ENCODE measurements around the gene LRMDA.

LRMDA gene

DNA sequence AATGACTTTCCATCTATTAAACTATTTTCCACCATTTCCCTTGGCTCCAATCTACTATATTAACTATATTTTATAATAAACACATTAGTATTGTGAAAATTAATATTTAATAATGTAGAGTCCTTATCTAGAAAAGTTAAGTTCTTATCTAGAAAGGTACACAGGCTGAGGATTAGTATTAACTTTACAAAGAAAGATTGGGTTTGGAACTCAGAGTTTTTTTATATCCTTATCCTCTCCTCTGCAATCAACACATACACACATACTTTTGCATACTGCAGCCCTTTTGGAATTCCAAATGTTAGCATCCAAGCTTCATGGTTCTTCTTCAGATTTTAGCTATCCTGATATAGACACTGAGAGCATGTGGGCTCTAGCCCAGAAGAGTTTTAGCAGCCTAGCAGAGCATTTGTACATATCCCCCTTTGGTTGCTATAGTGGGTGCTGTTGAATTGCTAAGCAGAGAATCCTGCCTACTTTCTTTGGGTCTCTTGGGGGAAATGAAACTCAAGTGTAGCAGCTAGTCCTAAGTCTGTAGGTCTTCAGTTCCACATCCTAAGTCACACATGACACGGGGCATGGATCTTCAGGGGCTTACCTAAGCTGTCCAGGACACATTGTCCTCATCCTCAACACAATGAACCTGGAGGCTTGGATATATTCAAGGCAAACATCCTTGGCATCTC, 874.6 kb downstream of the LRMDA start:
- DNase-seq (ENCODE audit: low spot score) = no peak

DNA sequence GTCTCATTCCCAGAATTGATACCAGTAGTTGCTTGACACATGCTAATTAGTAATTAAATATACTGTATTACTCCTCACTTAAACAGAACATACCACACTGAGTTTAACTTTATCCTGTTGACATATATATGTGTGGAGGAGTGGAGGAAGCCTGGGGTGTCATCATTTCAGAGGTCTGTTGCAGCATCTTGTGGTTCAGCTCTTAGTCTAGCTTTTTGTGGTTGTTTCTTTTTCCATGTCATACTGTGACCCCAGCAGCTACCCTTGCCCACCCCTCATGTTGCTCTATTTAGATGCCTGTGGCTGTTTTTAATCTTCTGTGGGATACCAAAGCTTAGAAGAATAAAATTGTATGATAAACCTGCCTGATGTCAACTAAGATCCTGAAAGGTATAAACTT, 875.4 kb downstream of the LRMDA start:
- no peak for DNase-seq (ENCODE audit: low spot score)

DNA sequence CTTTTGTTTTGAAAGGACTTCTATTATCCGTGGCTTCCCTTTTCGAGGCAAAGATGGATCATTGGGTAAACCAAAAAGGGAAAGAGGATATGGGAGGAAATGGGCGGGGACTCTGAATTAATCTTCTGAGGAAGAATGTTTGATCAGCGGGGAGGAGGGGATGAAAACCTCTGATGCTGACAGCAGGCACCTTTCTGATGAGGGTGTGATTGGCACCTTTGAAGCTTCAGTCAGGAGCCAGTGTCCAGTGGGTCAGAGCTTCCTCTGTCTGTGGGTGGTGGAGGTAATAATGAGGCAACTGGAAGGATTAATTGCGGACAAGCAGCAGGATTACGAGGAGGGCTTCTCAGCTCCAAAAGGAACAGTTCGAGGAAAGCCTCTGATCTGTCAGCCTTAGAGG, 877.6 kb downstream of the LRMDA start:
- no peak for DNase-seq (ENCODE audit: low spot score)

DNA sequence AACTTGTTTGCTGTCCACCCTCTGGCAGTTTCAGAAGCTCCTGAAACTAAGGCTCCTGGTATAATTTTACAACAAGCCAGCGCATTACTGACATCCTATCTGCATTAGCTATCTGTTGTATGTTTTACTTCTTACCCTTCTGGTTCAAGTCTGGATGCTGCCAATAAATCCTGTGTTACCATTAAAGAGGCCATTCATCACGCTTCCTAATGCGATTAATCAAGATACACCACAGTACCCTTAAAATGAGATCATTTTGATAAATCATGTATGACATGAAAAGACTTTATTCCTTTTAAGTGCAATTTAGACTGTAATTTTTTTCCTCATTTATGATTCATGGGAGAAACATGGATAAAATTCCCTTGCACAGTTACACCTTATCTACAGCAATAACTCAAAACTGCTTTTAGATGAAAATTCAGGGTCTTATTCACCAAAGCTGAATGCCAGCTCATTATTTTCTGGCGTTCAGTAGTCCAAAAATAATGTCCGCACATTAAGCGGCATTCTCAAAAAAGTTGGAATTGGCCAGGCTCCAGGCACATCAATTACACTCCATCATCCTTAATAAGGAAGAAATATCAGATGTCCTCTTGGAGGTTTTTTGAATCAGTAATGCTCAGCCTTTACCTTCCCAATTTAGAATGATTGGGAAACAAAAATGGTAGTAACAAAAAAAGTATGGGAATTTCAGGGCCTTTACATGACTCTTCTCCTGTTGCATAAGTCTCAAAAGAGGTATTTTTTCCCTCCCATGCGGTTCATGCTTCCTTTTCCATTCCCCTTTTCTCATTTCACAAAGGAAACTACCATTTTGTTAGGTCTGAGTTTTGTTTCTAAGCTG, 878.5 kb downstream of the LRMDA start:
- DNase-seq (ENCODE audit: low spot score) = no peak

DNA sequence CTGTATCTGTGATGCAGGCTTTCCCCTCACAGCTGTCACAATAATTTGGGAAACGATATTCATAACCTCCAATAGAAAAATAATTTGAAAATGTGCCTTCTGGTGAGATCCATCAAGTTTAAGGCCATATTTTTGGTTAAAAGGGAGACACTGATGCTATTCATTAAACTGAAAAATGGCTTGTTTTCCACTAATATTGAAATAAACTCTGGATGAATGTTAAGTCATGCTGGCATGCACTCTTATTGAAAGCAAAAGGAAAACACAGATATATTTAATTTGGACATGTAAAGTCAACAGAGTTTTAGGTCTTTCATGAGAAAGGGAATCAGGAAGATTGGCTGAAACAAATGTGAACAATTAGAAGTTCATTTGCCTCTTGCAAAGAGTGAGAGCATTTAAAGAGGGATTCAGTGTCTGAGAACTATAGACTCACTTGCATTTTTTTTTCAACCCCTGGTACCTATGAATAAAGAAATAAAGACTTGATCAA, 879.2 kb downstream of the LRMDA start:
- DNase-seq (ENCODE audit: low spot score) = no peak

DNA sequence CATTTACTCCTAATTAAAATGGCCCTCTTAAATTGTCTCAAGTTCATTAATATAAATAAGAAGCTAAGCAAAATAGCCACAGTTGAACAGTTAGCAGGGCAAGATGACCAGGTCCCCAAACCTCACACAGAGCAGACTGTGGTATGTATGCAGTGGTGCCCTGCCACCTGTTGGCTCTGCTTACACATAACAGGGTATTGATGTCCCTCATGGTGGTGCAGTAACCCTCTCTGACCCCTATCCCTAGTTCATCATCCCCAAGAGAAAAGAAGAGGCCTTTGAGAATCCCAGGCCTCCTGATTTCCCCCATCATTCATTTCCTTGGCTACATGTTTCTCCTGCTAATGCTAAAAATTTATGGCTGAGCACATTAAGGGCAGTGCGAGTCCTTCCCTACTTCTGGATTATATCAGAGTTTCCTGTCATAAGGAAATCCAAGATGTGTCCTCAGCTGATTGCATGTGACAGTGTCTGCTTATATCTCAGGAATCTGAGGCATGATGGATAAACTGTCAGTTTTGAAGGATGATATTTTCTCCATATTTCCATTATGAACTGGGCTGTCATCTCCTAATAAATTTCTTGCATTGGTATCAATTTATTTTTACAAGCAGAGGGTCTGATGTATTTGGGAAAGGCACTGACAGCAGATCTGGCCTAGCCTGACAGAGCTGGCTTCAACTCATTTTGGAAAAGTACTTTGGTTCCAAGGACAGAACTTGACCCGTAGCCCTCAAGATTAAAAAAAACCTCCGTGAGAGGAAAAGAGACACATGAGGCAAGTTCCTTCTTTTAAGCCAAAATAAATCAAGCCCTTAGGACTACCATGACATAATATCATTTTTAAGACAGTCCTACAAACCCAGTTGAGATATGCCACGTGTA, 880.6 kb downstream of the LRMDA start:
- no peak for DNase-seq (ENCODE audit: low spot score)

DNA sequence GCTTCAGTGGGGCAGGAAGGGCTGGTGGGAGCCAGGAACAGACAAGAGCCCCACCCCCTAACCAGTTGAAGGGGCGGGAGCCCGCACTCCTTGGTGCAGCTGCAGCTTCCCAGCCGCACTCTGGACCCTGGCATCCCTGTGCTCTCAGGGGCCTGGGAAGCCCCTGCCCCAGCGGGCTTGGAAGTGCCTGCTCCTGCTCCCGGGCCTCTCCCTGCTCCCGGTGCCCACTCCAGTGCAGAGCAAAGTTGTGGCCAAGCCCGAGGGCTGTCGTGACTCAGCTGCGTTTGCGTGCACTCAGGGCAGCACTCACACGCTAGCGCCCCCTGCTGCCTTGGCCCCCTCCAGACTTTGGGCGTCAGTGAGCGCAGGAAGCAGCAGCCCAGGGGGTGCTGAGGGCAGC, 883.8 kb downstream of the LRMDA start:
- no peak for DNase-seq (ENCODE audit: low spot score)

DNA sequence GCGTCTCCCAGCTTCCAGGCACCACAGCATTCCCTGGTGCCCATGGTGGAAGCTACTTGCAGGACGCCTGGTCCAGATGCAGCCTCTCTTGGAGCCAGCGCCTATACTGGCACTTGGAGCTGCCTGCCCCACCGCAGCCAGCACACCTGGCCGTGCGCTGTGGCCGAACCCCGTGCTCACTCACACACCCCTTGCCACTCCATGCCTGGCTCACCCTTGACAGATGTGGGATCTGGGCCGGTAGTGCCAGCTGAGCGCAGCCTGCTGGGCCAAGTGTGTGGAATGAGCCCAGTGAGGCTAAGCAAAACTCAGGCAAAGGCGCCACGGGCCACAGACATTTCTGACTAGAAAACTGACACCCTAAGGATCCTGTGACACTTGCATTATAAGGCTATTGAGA, 884.8 kb downstream of the LRMDA start:
- DNase-seq (ENCODE audit: low spot score) = no peak

DNA sequence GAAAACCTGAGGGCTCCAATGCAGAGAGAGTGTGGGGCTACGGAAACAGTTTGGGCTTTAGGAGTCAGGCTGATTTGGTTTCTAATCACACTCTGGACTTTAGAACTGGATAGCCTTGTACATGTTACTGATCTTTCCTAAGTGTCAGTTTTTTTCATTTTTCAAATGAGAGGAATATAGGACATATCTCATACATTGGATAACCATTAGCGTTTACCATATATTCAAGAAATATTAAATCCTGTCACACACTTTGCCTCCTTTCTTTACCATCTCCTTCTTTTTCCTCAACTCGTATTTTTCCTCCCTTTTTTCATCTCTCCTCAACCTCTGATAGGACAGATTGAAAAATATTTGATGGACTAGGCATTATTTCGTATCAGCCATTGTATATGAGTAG, 885.7 kb downstream of the LRMDA start:
- DNase-seq (ENCODE audit: low spot score) = no peak

DNA sequence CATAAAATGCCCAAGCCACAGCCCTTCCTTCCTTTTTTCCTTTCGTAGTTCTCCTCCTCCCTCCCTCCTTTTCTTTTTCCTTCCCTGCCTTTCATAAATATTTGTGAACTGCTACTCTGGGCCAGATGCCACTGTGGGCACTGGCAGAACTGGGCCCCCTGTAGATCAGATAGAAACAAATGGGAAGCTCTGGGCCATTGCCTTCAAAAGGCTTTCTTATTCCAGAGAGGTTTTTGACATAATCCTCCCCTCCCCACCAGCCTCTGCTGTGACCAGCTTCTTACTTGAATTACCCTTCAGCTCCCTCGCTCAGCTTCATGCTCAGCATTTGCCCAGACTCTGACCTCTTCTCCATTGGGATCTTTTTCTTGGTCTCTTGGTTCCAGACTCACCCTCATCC, 886.8 kb downstream of the LRMDA start:
- DNase-seq (ENCODE audit: low spot score) = no peak

DNA sequence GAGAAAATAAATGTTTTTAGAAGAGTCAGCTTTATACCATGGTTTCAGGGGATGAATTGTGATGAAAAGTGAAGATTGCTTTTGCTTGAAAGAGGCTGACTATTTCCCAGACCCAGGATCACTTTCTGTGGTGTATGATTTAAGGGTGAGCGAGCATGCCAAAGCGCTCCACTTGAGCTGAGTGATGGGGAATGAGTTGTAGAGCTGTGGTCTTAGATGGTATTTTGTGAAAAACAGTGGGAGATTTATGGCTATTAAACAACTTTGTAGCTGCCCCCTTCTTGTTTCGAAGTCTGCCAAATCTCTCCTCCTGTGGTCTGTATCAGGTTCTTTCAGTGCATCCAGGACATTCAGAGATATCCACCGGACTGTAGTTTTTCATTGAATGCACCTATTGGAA, 888.2 kb downstream of the LRMDA start:
- DNase-seq (ENCODE audit: low spot score) = no peak

DNA sequence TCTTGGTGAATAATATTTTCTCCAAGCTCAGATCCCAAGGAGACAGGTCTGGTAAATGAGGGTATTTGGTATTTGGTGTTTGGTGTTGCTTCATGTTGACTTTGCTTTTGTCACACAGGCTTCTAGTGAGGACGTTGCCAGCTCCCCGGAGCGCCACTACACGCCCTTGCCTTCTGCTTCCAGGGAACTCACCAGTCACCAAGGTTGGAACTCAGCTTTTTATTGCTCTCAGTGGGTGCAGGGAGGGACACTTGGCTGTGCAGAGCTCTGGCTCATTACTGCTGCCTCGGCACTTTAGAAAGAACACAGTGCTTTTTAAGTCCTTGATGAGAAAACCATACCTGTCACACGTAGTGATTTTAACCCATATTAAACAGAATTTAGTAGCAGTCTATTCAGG, 892.9 kb downstream of the LRMDA start:
- DNase-seq (ENCODE audit: low spot score) = no peak

DNA sequence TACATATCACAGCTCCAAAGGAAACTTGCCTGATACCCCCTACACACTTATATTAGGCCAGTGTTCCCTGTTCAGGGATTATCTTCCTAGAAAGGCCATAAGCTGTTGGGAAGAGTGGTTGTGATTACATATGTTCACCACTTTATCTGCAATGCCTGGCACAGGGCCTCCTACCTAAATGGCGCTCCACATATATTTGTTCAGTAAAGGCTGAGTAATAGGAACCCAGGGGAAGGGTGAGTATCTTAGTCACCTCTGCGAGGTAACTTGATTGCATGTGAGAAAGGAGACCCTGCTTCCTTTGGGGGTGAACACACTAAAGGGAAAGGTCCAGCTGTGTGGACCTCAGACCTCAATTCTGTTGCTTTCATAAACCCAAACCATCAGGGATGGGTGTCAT, 896.0 kb downstream of the LRMDA start:
- DNase-seq (ENCODE audit: low spot score) = no peak

DNA sequence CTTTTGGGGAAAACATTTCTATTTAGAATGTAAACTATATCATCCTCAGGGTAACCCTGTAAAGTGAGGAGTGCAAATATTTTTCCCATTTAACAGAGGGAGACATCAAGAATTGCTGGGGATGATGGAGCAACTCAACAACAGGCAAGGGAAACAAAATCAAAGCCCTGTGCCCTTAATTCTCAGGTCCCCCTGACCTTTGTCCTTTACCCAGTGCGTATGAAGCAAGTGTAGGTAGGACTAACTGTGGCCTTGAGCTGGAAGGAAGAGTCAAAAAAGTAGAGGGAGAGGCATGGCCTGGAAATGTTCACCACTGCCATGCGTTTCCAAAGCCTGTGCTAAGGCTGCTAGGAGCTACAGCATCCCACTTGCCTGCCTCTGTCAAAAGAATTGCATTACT, 896.9 kb downstream of the LRMDA start:
- DNase-seq (ENCODE audit: low spot score) = no peak

DNA sequence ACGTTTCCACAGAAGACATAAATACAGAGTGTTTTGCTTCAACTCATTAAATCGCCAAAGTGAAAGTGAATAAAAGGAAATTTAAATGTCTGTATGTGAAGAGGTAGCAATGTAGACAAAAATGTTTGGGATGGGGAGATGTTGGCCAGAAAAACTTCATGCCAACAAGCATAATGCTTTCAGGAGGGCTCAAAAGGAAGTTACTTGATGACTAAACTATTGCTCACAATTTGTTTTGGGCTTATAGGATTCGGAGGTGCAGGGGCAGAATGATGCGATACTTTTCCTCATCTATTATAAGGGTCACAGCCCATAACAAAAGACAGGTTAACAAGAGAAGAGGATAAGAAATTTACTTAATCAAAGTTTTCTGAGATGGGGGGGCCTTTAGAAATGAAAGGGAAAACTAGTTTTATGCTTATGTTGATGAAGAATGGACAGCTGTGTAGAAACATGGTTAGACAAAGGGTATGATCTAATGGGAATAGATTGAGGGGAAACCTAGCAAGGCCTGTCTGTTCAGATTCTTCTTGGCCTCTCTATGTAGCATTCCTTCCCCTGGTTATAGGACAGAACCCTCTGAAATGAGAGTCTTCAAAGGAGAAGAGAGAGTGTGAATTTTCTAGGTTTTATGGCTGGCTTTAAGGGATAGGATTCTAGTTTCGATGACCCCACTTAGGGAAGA, 898.6 kb downstream of the LRMDA start:
- DNase-seq (ENCODE audit: low spot score) = no peak

DNA sequence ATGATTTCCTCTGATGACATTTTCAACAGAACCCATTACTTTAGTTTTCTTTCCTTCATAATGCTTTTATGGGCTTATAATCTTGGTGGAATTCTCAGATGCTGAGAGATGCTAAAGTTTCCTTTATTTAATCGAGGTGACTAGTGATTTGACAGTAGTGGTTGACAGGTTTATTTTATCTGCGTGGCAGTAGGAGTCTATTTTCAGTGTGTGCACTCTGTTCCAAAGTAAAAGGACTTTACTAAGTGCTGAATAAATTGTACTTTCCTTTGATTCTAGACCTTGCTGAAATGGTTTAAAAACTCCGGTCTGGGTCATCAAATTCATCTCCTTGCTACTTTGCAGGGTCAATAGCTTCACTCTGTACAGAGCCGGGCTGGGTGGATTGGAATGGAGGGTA, 900.3 kb downstream of the LRMDA start:
- DNase-seq (ENCODE audit: low spot score) = no peak

DNA sequence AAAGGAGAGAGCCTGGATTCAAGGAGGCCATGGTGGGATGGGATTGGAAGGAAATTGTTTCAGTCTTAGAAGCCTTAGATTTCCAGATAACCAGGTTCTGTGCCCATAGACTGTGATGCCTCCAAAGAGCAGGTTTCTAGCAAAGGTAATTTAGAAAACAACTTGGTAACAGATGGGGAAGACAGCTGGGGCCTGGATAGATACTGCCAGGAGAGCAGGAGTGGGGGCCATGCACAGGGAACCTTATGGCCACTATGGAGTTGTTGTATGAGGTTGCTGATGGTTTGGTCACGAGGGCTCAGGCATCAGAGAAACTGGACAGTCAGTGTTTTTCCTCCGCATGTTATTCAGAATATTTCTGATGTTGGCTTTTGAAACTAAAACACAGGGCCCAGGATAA, 901.9 kb downstream of the LRMDA start:
- DNase-seq (ENCODE audit: low spot score) = no peak

DNA sequence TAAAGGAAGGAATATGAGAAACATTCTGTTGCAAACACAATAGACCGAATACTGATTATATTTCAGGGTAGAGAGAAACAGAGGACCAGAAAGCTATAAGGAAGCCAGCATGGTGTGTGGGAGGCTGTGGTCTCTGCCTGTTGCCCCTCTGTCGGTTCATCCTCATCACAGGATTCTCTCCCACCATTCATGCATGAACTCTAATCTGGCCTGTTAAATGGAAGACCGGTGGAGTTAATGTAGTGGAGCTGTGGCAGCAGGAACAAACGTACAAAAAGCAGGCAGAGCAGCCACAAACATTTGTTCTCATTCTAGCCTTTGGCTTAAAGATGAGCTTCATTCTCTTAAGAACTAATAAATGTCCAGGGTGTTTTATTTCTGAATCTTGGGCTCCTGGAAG, 902.4 kb downstream of the LRMDA start:
- DNase-seq (ENCODE audit: low spot score) = no peak

DNA sequence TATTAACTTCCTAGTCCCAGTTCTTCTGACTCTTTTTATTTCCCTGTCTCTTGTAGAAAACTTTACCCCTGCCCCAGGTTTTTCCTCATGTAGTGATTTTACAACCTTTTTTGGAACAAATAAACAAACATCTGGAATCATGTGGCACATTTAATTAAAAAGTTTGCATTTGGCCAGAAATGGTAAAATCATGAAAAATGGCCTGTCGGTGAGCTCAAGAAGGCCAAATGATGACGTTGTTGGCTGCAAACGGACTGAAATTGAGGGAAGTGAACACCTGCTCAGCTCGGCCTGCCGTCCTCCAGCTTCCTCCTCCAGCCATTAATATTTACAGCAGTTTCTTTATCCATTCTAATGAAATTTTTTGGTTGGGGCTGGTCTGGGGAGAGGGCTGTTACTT, 902.8 kb downstream of the LRMDA start:
- DNase-seq (ENCODE audit: low spot score) = no peak

DNA sequence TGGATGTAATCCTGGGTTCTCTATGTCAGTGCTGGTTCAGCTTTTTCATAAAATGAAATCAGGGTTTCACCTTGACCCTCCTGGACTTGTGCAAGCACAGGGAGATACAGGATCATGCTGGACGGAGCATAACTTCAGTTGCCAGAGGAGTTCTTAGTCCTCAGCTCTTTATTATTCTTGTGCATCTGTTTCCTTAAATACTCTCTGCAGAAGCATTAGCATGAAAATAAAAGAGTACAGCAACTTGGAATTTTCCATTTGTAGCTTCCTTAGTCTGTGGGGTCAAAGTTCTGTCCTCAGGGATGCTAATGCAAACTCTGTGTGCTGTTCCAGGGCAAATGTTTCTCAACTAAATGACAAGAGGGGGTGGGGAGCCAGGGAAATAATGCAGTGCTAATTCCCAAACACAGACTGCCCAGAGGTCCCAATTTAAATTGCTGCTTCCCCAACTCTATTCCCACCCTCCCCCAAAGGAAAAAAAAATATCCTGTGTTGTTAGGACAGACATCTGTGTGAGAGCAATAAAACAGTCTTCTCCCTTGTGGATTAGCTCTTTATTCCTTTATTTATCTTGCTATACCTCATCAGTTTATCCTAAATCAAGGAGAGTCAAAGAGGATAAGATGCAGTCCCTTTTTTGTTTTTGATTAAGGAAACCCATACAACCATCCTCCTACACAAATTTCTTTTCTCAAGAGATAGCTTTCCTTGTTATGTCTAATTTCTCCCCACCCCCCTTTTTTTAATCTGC, 905.0 kb downstream of the LRMDA start:
- DNase-seq (ENCODE audit: low spot score) = no peak

DNA sequence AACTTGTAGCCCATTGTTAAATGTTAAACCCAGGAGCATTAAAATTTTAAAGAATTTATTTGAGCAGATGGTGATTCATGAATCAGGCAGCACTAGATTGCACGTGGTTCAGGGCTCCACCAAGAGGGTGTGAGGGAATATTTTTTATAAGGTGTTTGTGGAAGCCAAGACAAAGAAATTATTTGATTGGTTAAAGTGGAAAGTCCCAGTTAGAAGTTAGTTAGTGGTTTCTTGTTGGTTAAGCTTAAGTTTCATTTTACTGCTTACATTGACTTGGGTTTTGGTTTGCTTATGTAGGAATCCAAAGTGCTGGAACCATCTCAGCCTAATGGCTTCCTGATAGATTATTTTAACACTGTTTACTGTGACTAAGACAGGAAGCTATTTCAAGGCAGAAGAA, 906.2 kb downstream of the LRMDA start:
- DNase-seq (ENCODE audit: low spot score) = no peak

Data from CD4-positive, alpha-beta T cell treated with Interleukin-2 at 100 ng/mL for 4 hours (primary cell).